ENCODE data around the gene C2orf92.
A peak's percentile ranks its signal among the peaks of the same experiment; 100 is the strongest.
"Not testable (repeated sequence)": the region's sequence is repeated elsewhere in the genome, so short reads cannot be mapped to it uniquely, and the experiment has no call there.

Gene C2orf92

DNA sequence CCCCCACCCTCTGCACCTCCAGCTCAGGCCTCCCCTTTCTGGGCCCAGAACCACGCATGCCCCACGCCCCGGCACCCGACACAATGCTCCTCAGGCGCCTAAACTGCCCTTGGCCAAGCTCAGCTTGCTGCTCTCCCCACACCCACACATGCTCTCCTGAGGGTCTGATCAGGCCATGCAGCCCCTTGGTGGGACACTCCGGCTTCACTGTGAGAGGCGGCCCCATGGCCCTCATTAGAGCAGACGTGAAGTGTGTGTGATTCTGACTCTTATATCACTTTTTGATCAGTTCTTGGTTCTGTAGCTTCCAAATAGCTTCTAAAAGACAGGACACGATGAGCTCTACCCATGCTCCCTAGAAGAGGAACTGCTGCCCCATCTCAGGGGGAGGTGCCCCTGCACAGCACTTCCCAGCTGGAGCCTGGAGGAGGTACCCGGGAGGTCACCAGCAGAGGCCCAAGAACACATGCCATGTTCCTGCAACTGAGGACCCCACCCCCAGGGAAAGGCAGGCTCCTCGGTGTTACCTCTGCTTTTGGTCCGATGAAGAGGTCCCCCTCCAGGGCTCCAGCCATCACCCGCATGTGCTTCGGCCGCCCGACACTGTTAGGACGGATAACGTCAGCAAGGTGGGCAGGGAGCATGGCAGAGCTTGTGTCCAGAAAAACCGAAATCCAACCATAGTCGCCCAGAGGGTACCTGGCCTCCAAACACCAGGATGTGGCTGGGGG is 9.3 kb upstream of the C2orf92 start:
- no peak for DNase-seq (ENCODE audit: low spot score)

DNA sequence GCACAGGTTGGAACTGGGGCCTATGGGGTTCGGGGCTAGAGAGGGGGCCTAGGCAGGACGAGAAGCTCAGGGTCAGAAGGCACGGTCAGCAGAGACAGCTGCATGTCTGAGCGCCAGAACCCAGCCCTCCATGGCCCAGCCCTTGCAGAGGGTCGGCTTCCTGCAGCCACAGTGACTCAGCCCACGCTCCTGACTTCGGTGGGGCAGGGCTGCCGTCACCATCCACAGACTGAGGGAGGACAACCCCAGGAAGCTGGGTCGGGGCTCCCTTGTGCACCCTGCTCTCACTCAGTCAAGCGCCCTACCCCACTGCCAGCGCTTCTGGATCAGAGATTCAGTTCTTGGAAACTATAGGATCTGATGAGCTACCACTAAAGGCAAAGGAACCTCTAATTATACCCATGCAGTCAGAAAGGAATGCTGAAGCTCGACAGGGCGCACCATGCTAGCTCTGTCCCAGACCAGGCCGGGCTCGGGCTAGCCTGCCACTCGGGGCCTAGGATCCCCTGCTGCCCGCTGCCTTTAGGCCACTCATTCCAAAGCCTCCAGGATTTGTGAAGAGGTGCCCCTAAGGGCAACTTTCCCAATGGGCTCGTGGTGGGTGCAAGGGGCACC is 8.6 kb upstream of the C2orf92 start:
- DNase-seq (ENCODE audit: low spot score): no peak

DNA sequence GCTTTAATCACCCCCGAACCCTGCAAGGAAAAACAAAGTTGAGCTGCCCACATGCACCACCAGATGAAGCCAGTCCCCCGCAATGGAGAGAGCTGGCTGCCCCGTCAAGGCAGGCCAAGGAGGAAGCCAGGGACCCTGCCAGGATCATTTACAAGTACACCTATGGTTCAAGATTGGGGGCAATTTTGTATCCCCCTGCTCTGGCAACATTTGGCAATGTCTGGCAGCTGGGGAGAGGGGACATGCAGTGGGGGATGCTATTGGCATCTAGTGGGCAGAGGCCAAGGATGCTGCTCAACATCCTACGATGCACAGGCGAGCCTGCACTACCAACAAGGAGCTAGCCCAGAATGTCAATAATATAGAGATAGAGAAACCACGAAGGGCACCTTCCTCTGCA is 7.6 kb upstream of the C2orf92 start:
- no peak for DNase-seq (ENCODE audit: low spot score)

DNA sequence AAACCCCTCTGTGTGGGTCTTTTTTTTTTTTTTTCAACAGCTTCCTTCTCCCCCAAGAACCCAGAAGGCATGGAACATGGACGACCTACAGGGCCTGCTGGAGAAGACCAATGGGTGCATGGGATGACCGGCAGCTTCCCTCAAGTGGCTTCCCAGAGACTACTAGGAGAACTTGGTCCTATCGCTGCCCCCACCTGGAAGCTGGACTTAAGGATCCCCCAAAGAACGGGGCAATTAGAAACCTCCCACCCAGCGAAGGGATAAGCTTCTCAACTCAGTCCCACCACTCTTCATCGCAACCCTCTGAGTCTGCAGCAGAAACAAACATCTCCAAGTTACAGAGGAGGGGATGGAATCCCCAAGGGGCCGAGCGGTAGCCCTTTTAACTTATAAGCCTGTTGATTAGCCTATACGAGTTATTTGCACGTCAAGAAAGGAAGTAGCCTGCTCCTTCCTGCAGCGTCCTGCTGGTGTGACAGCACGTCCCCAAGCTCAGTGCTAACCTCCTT is 7.1 kb upstream of the C2orf92 start:
- no peak for DNase-seq (ENCODE audit: low spot score)

DNA sequence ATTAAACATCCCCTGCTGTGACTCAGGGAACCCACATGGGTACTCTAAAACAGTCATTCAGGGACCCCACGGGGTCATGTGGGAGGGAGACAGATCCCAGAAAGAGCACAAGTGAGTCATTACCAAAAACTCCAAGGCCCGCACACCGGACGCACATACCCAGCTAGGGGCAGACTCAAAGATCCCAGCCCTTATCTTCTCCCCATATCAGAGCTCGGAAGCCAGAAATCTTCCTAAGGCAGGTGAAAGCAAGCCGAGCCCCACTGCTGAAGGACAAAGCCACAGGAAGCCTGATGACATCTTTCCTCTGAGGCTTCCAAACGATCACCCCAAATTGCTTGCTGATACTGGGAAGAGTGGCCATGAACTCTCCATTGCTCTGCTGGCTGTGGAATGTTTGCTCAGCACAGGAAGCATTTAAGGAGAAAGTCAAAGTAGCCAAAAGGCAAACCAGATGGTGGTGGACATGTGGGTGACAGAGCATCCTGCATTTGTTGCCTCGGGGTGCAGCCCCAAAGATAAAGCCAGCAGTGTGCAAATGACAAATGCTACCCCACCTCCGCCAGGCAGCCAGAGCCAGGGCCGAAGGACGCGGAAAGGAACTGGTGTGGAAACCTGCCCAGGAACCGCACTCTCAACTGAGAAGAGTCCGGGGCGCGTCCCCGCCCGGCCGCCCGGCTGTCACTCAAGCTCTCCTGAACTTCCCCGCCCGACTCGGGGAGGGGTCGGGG is 6.5 kb upstream of the C2orf92 start:
- DNase-seq (ENCODE audit: low spot score): peak; percentile 95

DNA sequence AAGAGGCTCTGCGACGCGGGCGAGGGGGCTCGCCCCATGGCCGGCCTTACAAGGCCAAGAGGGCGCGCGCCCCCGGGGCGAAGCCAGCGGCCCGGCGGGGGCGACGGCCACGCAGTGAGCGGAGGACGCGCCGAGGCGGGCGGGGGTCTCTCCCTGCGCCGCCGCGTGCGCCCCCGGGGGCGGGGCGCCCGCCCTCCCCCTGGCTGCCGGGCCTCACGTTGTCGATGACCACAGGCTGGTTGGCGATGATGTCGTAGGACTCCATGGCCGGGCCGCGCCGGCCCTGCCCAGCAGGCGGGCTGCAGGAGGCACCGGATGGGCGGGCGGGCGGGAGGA is 5.9 kb upstream of the C2orf92 start:
- DNase-seq (ENCODE audit: low spot score): no peak

DNA sequence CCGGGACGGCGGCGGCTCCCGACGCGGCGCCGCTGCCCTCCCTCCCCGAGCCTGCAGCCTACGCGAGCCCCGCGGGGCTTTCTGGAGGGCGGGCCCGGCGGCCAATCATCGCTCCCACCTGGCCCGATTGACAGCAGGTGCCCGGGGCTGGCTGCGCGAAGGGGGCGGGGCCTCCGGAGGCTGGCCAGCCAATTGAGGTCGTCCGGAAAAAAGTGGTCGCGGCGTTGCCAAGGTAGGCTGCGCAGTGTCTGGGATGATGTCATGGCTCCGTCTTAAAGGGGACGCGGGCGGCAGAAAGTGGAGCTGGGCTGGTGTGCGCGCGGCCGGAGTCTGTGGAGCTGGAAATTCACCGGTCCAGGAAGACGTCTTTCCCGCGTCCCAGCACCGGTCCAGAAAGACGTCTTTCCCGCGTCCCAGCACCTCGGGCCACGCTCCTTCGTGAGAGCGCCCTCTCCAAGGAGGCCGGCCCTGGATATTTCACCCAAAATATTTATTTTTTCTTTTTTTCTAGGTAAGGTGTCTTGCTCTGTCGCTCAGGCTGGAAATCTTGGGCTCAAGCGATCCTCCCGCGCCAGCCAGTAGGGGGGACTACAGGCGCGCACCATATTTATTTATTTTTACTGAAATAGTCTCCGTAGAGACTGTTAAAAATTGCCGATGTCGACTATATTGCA is 5.4 kb upstream of the C2orf92 start, which contains the start of gene ACTR1B:
Gene ACTR1B (minus strand): TSS at position 83 of the 674 bp plus-strand sequence. CDS start 154 bp downstream, outside the sequence.
- DNase-seq (ENCODE audit: low spot score): peak; percentile 99

DNA sequence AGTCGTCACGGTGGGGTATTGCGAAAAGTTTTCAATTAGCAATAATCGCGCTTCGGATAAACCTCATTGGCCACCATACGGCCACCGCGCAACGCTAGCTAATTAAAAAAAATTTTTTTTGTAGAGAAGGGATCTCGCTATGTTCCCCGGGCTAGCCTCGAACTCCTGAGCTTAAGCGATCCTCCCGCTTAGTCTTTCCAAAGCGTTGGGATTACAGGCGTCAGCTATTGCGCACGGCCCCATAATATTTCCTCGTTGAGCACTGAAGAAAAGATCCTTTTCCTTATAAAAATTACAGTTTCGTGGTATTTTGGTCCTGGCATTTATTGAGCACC is 4.9 kb upstream of the C2orf92 start:
- DNase-seq (ENCODE audit: low spot score): no peak

DNA sequence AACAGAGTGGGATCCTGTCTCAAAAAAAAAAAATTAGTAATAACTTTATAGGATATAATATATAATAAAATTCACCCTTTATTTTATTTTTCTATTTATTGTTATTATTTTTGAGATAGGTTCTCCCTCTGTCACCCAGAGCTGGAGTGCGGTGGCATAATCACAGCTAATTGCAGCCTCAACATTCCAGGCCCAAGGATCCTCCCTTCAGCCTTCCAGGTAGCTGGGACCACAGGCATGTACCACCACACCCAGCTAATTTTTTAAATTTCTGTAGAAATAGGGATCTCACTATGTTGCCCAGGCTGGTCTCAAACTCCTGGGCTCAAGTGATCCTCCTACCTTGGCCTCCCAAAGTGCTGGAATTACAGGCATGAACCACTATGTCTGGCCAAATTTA is 958 bp downstream of the C2orf92 start:
- DNase-seq (ENCODE audit: low spot score): no peak

DNA sequence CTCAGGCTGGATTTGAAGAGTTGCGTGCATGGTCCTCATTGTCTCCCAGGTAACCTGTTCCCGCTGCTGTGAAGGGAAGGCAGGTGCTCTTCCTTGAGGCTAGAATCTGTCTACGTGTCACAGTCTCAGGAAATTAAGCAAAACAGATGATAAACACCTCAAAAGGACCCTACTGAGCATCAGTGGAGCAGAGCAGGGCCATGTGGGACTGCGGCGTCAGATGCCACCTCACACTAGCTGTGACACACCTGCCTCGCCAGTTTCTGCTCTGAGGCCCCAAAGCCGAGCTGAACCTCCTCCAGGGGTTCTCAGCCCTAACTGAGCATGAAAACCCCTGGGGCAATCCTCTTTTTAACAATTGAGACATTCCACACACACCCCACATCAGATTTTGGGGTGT is 2.0 kb downstream of the C2orf92 start:
- no peak for DNase-seq (ENCODE audit: low spot score)

DNA sequence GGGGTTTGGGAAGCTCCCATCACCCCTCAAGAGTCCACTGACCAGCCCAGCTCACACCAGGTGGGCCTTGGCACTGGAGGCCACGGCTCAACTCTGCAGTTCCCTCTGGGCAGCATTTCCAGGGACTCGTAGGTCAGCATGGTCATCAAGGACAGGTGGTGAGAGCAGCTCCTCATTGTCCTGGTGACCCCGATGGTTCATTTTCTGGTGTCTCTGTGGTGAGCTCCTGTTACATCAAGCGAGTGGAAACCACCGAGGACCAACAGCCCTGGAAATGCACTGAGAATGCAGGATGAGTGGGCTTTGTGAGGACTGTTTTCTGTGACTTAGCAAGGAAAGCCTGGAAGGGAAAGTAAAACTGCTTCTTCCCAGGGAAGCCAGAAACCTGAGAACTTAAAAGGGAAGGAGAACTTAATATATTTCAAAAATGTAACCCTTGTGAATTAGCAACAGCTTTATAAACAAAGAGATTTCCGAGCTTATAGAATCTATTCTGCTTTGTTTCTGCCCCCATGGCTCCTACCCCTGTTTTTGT is 3.2 kb downstream of the C2orf92 start:
- DNase-seq (ENCODE audit: low spot score): not testable (repeated sequence)

DNA sequence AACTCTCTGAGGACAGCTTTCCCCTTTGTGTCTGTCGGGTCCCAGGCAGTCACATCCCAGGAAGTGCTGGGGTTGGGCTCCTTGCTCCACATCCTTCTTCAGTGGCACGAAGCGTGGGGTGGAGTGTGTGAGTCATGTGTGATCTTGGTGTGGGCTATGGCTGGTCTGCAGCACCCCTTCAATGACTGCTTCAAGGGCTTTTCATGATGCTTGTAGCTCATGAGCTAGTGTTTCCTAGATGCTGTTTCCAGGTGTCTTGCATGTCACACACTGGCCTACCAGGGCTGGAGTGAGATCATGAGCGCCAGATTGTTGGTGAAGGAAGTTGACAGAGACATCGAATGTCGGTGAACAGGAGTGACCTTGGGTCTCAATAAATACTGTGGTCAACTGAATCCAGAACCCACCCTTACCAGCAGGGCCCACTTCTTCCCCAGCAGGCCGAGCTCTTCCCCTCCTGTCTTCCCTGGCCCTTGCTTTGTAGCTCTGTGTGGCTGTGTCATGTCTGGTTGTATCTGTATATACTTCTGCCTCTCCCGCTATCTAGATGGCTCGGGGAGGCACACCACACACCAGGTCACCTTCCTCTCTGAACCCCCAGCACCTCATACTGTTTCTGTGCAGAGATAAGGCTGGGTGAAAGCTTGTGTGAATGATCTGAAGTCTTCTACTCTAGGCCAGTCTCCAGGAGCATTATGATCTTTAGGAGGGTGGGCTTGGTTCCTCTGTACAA is 3.8 kb downstream of the C2orf92 start:
- DNase-seq (ENCODE audit: low spot score): no peak

DNA sequence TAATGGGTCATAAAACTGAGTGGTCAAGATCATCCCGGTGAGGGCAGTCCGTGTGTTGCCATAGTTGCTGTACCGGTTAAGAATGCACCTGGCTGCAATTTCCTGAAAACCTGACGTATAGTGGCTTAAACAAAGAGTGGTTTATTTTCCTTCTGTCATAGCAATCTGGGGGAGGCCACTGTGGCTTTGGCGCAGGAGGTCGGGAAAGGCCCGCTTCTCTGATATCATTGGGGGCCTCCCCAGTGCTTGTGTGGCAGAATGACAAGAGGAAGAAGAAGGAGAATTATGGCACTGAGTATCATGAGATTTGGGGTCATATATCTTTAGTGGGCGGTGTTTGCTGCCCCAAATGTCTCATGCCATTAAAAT is 4.4 kb downstream of the C2orf92 start:
- no peak for DNase-seq (ENCODE audit: low spot score)

DNA sequence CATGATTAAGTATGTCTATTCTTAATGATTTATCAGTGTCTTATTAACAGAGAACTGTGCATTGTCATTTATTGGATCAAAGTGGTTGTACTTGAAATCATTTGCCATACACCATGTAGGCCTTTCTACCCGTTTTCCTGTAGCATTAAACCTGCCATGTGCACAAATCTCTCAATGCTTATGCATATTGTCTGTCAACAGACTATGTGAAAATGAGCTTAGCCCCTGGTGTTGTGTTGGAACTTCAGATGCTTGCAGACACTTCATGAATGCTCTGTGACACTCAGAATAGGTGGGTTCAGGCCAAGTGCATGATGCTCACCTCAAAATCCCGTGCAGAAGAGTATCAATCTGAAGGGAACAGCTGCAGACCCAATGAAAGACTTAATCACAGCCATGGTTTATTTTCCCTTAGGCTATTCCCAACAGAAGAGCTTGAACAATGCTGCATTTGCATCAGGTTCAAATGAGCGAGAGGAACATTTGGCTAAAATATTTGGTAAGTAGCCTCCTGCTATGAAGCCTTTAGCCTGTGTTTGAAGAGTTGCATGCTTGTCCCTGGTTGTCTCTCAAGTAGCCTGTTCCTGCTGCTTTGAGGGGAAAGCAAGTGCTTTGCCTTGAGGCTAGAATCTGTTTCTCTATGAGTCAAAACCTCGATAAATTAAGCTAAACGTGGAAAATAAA is 6.1 kb downstream of the C2orf92 start:
- no peak for DNase-seq (ENCODE audit: low spot score)

DNA sequence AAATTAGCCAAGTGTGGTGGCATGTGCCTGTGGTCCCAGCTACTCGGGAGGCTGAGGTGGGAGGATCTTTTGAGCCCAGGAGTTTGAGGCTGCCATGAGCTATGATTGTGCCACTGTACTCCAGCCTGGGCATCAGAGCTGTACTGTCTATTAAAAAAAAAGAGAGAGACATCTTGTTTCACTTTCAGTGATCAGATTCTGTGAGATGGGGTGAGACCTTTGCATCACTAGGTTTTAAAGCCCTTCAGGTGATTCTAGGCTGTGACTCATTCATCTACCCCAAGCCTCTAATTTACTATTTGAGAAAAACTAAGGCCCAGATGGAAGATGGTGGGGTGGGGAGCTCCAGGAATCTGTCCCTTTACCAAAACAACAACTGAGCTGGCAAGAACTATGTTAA is 7.1 kb downstream of the C2orf92 start:
- DNase-seq (ENCODE audit: low spot score): no peak

DNA sequence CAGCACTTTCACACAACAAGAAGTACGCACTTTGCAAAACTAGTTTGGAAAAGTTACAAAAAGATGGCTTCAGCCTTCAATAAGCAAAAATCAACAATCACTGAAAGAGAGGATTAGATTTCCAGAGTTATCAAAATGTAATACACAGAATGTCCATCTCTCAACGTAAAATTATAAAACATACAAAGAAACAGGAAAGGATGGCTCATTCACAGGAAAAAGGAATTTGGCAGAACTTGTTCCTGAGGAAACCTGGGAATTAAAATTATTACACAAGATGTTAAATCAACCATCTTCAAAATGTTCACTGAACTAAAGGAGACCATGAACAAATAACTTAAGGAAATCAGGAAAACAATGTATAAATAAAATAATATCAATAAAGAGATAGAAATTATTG is 8.0 kb downstream of the C2orf92 start:
- DNase-seq (ENCODE audit: low spot score): no peak

DNA sequence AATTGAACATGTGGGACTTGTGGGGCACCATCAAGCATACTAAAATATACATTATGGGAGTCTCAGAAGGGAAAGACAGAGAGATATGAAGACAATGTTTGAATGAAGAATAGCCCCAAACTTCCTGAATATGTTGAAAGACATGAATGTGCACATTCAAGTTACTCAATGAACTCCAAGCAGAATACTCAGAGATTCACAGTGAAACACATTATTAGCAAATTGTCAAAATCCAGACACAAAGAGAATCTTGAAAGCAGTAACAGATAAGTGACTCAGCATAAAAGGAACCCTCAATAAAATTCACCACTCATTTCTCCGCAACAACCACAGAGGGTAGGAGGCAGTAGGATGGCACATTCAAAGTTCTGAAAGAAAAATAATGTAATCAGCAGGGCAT is 8.8 kb downstream of the C2orf92 start:
- DNase-seq (ENCODE audit: low spot score): no peak

DNA sequence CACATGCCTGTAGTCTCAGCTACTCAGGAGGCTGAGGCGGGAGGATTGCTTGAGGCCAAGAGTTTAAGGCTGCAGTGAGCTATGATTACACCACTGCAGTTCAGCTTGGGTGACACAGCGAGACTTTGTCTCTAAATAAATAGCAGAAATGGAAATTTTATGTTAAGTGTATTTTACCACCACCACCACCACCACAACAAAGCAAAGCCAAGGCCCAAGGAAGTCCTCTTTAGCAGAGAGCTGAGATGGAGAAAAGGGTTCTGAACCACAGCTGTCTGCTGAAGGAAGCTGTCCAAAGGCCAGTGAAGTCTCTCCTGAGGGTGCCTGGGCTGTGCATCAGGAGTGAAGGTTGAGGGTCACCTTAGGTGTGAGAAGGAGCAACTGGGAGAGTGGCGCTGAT is 17.7 kb downstream of the C2orf92 start:
- DNase-seq (ENCODE audit: low spot score): not testable (repeated sequence)

DNA sequence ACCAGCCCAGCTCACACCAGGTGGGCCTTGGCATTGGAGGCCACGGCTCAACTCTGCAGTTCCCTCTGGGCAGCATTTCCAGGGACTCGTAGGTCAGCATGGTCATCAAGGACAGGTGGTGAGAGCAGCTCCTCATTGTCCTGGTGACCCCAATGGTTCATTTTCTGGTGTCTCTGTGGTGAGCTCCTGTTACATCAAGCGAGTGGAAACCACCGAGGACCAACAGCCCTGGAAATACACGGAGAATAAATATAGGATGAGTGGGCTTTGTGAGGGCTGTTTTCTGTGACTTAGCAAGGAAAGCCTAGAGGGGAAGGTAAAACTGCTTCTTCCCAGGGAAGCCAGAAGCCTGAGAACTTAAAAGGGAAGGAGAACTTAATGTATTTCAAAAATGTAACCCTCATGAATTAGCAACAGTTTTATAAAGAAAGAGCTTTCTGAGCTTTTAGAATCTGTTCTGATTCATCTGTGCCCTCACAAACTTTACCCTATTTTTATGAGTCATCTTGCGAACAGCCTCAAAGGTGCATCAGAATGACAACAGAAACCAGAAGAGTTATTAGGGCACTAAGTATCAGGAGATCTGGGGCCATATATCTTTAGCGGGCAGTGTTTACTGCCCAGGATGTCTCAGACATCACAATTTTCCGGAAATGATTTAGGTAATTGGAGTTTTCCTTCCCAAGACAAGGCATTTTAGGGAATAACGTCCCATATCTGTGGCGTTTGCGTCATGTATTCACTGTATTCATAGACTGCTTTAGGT is 18.7 kb downstream of the C2orf92 start:
- peak; percentile 9 for DNase-seq (ENCODE audit: low spot score)

DNA sequence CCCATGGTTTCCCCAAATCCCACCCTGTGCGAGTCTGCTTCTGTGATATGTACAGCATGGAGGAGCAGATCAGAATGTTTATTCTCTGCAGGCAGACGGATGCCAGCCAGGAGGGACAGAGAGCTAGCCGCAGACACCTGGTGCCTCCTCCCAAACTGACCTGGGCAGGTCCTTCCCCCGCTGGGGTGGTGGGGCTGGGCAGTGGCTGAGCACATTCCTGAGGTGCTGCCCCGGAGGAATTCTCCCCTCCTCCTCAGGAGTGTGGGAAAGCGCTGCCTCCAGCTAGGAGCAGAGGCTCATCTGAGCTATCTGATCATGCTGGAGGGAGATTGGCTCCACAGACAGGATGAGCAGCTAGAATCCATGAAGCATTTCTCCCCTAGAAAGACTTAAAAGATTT is 21.7 kb downstream of the C2orf92 start:
- DNase-seq (ENCODE audit: low spot score): no peak
